MG63 (cell line): Measurements from ENCODE around the gene DLL4. TPM values are rescaled to one million over a fixed set of nuclear protein-coding genes. Genes with fewer than 3 reads are reported as not detected.
A peak's percentile ranks its signal among the peaks of the same experiment; 100 is the strongest.

ENCODE experiments used
- DNase-seq: peaks from one replicate; pipeline ENCODE4 v3.0.0-alpha.2; 2020
- H3K27me3 ChIP-seq: fragments of 250-450 bp; sonication (Bioruptor Pico); 2 replicates; pipeline ENCODE4 v1.5.1; 2020; ENCODE audit warnings: mild to moderate bottlenecking, moderate library complexity
- H3K36me3 ChIP-seq: fragments of 250-450 bp; sonication (Bioruptor Pico); 2 replicates; pipeline ENCODE4 v1.5.1; 2020; ENCODE audit warnings: mild to moderate bottlenecking, moderate library complexity
- H3K4me3 ChIP-seq: fragments of 250-450 bp; sonication (Bioruptor Pico); 2 replicates; pipeline ENCODE4 v1.5.1; 2020; ENCODE audit warnings: mild to moderate bottlenecking, moderate library complexity
- H3K9me3 ChIP-seq: fragments of 250-450 bp; sonication (Bioruptor Pico); 2 replicates; pipeline ENCODE4 v1.5.1; 2020; ENCODE audit warnings: mild to moderate bottlenecking, moderate library complexity
- total RNA-seq: library from RNA; depleted of rRNA; stranded (reverse); fragments of >200 nt; shearing (Covaris generic); gene quantifications from 2 replicates; pipeline ENCODE4 v1.2.3, GENCODE V29; 2014; ENCODE audit warnings: low replicate concordance

The DLL4 gene
- total RNA-seq, 1 experiment from 2014 or later, result not detected

DNA sequence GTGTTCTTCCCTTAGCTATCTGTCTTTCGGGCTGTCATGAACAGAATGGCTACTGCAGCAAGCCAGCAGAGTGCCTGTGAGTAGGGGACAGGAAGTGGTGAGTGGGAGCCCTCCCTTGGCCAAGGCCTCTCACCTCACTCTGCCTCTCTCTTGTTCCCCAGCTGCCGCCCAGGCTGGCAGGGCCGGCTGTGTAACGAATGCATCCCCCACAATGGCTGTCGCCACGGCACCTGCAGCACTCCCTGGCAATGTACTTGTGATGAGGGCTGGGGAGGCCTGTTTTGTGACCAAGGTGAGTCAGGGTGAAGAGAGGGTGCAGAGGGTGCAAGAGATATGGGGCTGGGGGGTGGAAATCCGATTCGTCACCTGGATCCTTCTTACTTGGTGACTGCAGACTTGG is 3.0 kb downstream of the DLL4 start:
- peaks cover 30% of the 10 kb centered on the region for H3K27me3 ChIP-seq
- no peak overlapping the region for H3K4me3 ChIP-seq
- no peaks in the 10 kb centered on the region for H3K36me3 ChIP-seq
- DNase-seq, result no peak
- no peaks in the 10 kb centered on the region for H3K9me3 ChIP-seq

DNA sequence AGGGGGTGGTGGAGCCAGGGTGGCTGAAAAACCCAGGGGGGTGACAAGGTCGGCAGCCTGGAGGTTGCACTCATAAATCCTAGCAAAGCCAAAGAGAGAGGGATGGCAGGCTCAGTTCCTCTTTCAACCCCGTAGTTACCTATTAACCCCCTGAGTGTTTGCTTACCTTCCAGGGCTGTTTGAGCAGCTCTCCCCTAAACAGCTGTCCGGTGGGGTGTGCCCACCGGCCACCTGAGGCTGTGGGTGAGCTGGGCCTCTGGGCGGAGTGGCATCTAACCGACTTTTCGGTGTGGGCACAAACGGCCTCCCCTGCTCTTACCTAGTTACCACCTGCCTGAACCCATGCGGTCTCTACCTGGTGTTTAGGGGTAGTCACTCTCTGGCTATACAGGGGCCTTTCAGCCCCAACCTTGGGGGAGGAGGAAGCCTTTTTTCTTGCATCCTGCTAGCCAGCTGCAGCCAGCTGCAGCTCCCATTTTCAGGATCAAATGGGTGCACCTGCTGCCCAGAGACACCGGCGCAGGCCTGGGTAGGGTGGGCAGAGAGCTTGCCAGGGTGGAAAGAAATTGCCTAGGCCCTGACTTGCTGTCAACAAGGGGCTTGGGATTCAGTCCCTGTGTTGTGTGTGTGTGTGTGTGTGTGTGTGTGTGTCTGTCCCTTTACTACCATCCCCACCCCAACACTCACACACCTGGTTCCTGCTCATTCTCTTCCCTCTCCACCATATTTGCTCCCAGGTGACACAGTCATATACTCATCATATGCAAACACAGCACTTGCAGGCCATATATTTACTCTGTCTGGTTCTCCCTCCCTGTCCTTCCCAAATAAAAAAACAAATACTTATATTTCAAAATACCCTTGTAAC is 3.7 kb downstream of the DLL4 start:
- Histone ChIP-seq H3K4me3 (no peak overlapping the region), H3K27me3 (peaks cover 30% of the 10 kb centered on the region), H3K9me3 (no peaks in the 10 kb centered on the region), H3K36me3 (no peaks in the 10 kb centered on the region)
- DNase-seq, result no peak

DNA sequence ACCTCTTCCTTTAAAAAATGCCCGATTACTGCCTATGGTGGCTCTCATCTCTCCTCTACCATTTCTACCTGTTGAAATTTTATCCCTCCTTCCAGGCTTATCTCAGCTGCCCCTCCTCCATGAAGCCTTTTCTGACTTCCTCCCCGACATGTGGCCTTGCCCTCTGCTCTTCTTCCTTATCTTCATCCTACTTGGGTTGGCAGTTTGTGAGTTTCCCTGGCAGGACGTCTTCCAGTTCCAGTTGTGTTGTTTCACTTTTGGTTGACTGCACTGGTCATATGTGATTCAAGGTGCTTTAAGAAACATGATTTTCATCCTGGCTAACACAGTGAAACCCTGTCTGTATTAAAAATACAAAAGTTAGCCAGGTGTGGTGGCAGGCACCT is 4.4 kb downstream of the DLL4 start:
- no peaks in the 10 kb centered on the region for H3K36me3 ChIP-seq
- H3K4me3 ChIP-seq, result no peak overlapping the region
- peaks cover 26% of the 10 kb centered on the region for H3K27me3 ChIP-seq

DNA sequence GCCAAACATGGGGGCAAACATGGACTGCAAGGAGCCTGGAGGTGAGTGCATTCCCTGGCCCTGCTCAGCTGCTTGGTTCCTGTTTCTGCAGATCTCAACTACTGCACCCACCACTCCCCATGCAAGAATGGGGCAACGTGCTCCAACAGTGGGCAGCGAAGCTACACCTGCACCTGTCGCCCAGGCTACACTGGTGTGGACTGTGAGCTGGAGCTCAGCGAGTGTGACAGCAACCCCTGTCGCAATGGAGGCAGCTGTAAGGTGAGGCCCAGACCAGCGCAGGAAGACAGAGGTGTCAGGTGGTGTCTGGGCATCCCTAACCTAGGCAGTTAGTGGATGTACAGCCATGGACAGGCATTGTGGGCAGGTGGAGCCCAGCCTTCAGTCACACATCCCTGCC is 5.3 kb downstream of the DLL4 start:
- Histone ChIP-seq H3K27me3 (peaks cover 16% of the 10 kb centered on the region), H3K36me3 (no peaks in the 10 kb centered on the region)

More for the DNA sequence above, 4.4 kb downstream of the DLL4 start:
- H3K9me3 ChIP-seq, result no peaks in the 10 kb centered on the region
- no peak for DNase-seq

DNA sequence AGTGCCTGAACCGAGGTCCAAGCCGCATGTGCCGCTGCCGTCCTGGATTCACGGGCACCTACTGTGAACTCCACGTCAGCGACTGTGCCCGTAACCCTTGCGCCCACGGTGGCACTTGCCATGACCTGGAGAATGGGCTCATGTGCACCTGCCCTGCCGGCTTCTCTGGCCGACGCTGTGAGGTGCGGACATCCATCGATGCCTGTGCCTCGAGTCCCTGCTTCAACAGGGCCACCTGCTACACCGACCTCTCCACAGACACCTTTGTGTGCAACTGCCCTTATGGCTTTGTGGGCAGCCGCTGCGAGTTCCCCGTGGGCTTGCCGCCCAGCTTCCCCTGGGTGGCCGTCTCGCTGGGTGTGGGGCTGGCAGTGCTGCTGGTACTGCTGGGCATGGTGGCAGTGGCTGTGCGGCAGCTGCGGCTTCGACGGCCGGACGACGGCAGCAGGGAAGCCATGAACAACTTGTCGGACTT is 7.1 kb downstream of the DLL4 start:
- DNase-seq, result no peak
- H3K9me3 ChIP-seq, result no peaks in the 10 kb centered on the region
- H3K4me3 ChIP-seq, result no peak overlapping the region
- no peaks in the 10 kb centered on the region for H3K27me3 ChIP-seq
- no peaks in the 10 kb centered on the region for H3K36me3 ChIP-seq

More for the DNA sequence above, 5.3 kb downstream of the DLL4 start:
- Histone ChIP-seq H3K9me3 (no peaks in the 10 kb centered on the region), H3K4me3 (no peak overlapping the region)
- no peak for DNase-seq

DNA sequence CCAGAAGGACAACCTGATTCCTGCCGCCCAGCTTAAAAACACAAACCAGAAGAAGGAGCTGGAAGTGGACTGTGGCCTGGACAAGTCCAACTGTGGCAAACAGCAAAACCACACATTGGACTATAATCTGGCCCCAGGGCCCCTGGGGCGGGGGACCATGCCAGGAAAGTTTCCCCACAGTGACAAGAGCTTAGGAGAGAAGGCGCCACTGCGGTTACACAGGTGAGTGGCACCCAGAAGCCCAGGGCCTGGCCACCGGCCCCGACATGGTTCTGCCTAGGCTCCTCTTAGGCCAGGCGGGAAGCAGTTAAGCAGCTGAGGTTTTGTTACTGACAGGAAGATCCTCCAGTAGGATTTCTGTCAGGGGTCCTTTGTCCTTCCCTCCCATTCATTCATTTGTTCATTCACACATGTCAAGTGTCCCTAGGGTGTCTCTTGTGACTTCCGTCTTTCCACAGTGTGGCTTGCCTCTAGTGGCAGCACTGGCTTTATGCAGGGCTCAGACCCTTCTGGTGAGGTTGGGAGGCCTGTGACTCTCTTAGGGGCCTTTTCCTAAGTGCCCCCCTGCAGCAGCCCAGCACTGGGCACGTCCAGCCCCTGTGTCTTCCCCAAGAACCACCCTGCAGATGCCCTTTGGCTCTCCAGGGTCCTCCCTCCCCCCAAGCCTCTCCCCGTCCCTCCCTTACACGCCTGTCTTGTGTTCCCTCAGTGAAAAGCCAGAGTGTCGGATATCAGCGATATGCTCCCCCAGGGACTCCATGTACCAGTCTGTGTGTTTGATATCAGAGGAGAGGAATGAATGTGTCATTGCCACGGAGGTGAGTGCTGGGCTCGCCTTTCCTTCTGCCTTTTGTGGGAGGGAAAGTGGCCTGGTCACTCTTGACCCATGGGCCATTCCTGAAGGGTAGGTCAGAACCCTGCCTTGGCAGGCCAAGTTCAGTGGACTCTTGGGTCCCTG is 7.8 kb downstream of the DLL4 start:
- H3K9me3 ChIP-seq, result no peaks in the 10 kb centered on the region
- no peaks in the 10 kb centered on the region for H3K27me3 ChIP-seq
- H3K4me3 ChIP-seq, result no peak overlapping the region
- DNase-seq, result no peak
- no peaks in the 10 kb centered on the region for H3K36me3 ChIP-seq

DNA sequence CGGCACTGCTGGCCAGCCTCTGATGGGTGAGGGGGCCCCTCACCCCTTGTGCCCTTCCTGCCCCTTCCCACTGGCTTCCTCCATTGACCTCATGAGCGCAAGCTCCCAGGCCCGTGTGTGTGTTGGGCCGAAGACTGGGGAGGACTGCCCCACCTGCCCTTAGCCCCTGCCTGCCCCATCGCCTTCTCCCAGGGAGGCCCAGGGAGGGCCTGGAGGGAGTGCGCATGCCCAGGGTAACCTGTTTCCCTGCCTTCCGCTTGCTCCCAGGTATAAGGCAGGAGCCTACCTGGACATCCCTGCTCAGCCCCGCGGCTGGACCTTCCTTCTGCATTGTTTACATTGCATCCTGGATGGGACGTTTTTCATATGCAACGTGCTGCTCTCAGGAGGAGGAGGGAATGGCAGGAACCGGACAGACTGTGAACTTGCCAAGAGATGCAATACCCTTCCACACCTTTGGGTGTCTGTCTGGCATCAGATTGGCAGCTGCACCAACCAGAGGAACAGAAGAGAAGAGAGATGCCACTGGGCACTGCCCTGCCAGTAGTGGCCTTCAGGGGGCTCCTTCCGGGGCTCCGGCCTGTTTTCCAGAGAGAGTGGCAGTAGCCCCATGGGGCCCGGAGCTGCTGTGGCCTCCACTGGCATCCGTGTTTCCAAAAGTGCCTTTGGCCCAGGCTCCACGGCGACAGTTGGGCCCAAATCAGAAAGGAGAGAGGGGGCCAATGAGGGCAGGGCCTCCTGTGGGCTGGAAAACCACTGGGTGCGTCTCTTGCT is 8.8 kb downstream of the DLL4 start:
- no peak overlapping the region for H3K4me3 ChIP-seq
- H3K9me3 ChIP-seq, result no peaks in the 10 kb centered on the region
- DNase-seq, result peak; percentile 45
- H3K36me3 ChIP-seq, result no peaks in the 10 kb centered on the region
- H3K27me3 ChIP-seq, result no peaks in the 10 kb centered on the region

DNA sequence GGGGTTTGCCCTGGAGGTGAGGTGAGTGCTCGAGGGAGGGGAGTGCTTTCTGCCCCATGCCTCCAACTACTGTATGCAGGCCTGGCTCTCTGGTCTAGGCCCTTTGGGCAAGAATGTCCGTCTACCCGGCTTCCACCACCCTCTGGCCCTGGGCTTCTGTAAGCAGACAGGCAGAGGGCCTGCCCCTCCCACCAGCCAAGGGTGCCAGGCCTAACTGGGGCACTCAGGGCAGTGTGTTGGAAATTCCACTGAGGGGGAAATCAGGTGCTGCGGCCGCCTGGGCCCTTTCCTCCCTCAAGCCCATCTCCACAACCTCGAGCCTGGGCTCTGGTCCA is 9.4 kb downstream of the DLL4 start:
- H3K4me3 ChIP-seq, result no peak overlapping the region
- no peaks in the 10 kb centered on the region for H3K9me3 ChIP-seq
- DNase-seq, result no peak
- H3K27me3 ChIP-seq, result no peaks in the 10 kb centered on the region
- H3K36me3 ChIP-seq, result no peaks in the 10 kb centered on the region

DNA sequence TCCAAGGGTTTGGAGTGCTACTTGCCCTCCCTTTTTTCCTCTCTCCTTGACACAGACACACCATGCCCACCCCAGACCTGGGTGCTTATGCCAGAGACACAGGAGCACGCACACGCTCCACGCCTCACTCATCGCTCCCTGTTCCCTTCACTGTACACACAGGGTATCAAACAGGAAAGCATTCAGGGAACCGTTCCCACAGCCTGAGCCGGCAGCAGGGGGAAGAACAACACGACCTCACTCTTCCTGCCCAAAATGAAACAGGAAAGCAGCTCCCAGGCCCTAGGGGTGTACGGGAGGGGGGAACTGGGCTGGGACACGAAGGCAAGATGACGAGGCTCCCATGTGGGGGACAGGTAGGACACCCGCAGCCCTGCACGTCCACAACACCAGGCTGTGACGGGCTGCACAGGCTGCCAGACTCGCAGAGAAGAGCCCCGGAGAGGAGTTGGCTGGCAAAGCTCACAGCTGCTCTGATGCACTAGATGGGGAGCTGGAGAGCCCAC is 11.2 kb downstream of the DLL4 start:
- H3K4me3 ChIP-seq, result no peak overlapping the region
- no peaks in the 10 kb centered on the region for H3K36me3 ChIP-seq
- DNase-seq, result no peak
- no peaks in the 10 kb centered on the region for H3K27me3 ChIP-seq
- H3K9me3 ChIP-seq, result no peaks in the 10 kb centered on the region

DNA sequence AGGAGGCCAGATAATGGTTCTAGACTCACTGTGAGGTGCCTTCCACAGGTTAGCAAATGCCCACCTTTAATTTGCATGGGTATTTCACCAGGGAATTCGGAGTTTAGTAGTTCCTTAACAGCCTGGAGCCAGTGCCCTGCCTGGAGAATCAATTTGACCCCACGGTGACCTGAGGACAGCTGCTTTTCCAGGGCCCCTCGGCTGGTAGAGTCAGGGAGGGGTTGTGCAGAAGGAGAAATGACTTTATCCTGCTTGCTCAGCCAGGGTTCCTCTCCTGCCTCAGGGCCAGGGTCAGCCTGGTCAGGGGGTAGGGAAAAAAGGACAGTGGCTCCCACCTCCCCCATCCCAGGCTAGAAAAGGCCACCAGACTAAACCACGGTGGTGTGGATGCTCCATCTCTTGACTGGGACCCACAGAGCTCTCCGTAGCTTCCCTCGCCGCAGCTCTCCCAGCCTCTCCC is 12.0 kb downstream of the DLL4 start:
- no peaks in the 10 kb centered on the region for H3K9me3 ChIP-seq
- no peak for DNase-seq
- H3K4me3 ChIP-seq, result peak overlapping the region; percentile 51
- H3K36me3 ChIP-seq, result no peaks in the 10 kb centered on the region
- no peaks in the 10 kb centered on the region for H3K27me3 ChIP-seq

DNA sequence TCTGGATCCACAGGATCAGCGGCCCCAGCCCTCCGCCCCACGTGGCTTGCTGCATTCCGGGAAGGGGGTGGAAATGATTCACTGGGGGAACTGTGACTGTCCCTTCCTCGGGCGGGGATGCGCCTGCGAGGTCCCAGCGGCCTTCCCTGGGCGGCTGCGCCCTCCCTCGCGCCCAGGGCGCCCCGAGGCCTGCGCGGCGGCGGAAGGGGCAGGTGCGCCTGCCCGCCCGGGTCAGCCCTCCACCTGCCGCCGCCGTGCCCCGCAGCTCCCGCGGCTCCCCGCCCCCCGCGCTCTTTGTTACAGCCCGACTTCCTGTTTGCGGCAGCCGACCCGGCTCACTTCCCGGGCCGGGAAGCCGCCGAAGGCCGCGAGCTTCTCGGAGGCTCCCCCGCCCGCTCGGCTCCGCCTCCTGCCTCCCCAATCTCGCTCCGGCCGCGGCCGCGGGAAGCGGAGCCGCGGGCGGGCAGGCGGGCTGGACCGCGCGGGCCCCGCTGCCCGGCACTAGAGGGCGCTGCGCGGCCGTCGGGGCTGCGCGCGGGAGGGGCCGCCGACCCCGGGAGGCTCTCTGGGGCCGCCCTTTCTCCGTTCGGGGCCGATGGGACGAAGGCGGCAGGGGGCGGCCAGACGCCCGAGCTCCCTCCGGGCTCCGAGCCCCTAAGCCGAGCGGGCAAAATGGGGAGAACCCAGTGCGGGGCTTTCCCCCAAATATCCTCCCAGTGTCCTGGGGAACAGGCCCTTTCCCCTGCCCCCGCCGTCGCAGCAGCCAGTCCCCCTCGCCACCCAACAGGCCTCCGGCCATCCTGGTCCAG is 12.6 kb downstream of the DLL4 start:
- Histone ChIP-seq H3K4me3 (peak overlapping the region; percentile 51), H3K27me3 (no peaks in the 10 kb centered on the region), H3K9me3 (no peaks in the 10 kb centered on the region), H3K36me3 (no peaks in the 10 kb centered on the region)
- DNase-seq, result peak; percentile 77

DNA sequence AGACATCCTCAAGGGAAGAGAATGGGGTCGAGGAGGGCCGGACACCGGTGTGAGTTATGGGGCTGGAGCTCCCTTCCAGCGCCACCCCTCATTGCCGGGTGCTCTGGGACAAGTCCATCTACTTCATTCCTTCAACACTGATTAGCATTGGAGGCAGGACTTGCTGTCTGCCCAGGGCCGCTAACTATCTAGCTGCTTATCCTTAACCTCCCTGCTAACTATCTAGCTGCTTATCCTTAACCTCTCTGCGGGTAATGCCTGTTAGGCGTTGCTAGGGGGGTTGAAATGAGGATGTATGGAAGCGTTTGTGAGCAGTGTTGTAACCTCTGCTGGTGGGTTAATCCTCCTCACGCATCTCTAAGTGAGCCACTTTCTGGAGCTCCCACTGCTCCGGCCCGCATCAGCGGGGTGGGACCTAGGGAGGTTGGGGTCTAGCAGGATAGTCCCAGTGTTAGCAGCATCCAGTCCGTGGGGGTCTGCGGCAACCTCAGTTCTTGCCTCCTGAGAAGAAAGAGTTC is 13.3 kb downstream of the DLL4 start:
- no peaks in the 10 kb centered on the region for H3K9me3 ChIP-seq
- H3K36me3 ChIP-seq, result no peaks in the 10 kb centered on the region
- H3K27me3 ChIP-seq, result no peaks in the 10 kb centered on the region
- H3K4me3 ChIP-seq, result peak overlapping the region; percentile 51
- DNase-seq, result no peak

DNA sequence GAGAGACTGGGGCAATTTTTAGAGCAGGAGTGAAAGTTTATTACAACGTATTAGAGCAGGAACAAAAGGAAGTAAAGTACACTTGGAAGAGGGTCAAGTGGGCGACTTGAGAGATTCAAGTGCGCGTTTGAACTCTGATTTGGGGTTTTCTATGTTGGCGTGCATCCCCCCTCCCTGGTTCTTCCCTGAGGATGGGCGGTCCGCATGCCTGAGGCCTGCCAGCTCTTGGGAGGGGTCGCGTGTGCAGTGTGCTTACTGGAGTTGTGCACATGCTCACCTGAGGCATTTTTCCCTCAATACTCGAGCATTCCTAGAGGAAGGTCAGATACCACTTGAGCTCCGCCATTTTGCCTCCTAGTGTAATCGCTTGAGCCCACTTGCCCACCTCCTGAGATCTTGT is 13.7 kb downstream of the DLL4 start:
- no peaks in the 10 kb centered on the region for H3K36me3 ChIP-seq
- no peak for DNase-seq
- no peak overlapping the region for H3K4me3 ChIP-seq
- no peaks in the 10 kb centered on the region for H3K9me3 ChIP-seq
- H3K27me3 ChIP-seq, result no peaks in the 10 kb centered on the region

DNA sequence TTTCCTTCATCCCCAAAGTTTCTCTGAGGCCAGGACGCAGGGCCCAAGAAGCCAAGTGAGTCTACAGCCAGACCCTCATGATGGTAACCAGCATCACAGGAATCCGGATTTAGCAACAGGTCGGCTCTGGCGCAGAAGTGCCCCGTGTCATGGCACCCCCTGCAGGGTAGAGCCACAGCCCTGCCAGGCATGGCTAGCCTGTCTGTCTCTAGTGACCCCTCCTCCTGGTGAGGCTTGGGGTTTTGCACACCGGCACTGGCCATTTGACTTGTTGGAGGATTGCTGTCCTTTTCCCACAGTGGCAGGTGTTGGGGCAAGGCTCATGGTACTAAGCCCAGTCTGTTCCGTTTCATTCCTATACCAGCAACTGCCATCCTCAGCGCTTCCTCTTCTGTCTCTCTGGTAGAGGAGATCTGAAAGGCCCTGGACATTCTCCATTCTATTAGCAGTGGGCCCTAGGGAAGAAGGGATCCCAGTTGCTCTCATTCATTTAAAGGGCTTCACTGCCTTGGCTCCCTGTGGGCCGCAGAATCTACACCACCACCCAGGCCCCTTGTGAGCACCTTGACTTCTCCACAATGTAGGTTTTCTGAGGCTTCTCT is 14.7 kb downstream of the DLL4 start:
- H3K36me3 ChIP-seq, result no peaks in the 10 kb centered on the region
- H3K9me3 ChIP-seq, result no peaks in the 10 kb centered on the region
- no peaks in the 10 kb centered on the region for H3K27me3 ChIP-seq
- no peak for DNase-seq
- no peak overlapping the region for H3K4me3 ChIP-seq
